ENCODE results near the gene VSTM2L. TPM values are rescaled to one million over a fixed set of nuclear protein-coding genes. Genes with fewer than 3 reads are reported as not detected.
"Not testable (repeated sequence)": the region's sequence is repeated elsewhere in the genome, so short reads cannot be mapped to it uniquely, and the experiment has no call there.

Gene VSTM2L
- polyA plus RNA-seq, 3 donors = 0.78 to 0.90 (median 0.82) TPM

DNA sequence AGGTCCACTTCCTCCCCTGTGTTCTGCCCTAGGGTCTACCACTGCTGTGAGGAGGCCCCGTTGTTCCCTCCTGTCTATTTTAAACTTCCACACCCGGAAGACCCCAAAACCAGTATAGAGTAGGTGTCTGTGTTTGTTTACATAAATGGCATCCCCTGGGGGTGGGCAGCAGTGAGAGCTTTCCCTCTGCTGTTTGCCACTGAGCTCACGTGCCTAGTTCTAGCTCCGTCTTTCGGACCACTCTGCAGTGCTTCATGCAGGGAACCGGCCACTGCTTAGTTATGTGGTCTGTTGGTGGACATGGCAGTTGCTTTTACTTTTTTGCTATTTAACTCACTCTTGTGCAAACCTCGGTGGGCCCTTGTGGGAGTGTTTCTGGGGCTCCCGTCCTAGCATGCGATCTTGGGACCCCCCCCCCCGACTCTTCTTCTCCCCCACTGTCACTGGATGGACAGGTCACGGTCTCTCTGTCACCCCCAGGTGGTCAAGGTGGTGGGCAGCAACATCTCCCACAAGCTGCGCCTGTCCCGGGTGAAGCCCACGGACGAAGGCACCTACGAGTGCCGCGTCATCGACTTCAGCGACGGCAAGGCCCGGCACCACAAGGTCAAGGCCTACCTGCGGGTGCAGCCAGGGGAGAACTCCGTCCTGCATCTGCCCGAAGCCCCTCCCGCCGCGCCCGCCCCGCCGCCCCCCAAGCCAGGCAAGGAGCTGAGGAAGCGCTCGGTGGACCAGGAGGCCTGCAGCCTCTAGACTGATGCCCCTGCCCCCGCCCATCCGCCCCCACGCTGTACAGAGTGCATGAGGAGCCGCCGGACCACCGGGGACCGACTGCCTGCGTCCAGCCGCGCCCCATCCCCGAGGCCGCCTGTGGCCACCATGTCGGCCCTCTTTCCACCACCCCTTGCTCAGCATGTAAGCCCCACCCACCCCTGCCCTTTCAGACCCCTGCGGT is 40.9 kb downstream of the VSTM2L start:
- H3K27ac ChIP-seq (ENCODE audit: low read depth, low read length) = no peak overlapping the region
- WGBS, 3 donors = 86 to 90% (median 89%) methylated on average over 39 to 47 of the region's 47 CpGs

DNA sequence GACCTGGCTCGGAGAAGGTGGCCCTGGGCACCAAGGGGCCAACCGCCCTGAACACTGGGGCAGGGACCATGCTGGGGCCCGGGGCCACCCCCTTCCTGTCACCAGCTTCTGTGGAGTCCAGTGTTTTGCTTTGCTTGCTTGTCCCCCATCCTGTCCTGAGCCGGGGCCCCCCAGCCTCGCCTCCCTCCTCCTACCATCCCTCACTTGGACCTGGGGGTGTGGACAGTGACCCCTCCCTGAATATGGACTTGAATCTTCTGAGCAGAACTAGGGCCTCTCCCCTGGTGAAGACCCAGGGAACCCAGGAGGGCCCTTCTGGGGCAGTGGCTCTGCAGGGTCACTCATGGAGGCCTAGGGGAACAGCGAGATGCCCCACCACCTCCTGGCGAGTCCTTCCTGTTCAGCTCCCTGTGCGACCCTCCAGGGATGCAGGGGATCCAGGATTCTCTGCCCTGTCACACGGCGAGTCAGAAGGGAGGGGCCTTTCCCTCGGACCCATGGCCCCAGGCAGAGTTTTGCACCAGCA is 41.6 kb downstream of the VSTM2L start:
- no peak overlapping the region for H3K27ac ChIP-seq (ENCODE audit: low read depth, low read length)

DNA sequence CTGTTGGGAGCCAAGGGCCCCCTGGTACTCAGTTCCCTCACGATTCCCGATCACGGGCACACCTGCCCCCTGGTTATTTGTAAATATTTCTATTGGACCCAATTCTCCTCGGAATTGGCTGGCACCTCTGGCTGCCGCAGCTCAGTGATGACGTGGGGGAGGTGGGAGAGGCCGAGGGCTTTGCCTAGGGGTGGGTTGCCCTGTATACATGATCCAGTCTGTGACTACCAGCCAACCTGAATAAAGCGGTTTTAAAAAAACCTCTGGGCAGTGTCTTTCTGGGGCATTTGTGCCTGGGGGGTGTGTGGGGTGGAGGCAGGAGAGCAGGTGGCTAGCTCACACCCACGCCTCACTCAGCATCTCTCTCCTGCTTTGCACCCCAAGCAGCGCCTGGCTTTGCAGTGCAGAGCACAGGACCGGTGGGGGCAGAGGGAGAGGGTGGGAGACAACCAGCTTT is 42.2 kb downstream of the VSTM2L start:
- H3K27ac ChIP-seq (ENCODE audit: low read depth, low read length) = no peak overlapping the region
- WGBS, 3 donors = 22 to 66% (median 66%) methylated on average over 11 of the region's 11 CpGs

More for the DNA sequence above, 41.6 kb downstream of the VSTM2L start:
- WGBS, 3 donors = 69 to 77% (median 73%) methylated on average over 11 of the region's 11 CpGs

DNA sequence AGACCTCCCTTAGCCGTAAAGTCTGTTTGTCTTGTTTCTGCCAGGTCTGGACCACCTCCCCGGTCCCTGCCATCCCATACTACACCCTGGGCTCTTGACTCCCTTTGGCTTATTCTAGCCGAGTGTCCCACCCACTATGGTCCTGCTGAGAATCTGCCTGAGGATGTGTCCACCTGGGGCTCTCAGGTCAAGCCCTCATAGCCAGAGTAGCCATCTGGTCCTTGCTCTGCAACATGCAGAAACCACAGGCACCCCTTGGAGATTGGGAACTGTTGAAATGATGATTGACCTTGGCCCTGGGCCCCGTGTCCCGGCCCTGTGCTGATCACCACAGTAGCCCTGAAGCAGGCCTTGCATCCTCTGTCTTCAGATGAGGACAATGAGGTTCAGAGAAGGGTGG is 44.0 kb downstream of the VSTM2L start:
- WGBS, 3 donors = 89% methylated on average over 5 of the region's 5 CpGs
- no peak overlapping the region for H3K27ac ChIP-seq (ENCODE audit: low read depth, low read length)

DNA sequence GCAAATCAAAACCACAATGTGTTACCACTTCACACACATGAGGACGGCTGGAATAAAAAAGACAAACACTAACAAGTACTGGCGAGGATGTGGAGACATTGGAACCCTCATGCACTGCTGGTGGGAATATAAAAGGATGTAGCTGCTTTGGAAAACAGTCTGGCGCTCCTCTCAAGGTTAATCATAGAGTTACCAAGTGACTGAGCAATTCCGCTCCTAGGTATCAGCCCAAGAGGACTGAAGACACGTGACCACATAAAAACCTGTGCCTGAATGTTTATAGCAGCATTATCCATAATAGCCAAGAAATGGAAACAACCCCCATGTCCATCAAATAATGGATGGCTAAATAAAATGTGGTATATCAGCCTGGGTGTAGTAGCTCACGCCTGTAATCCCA is 45.0 kb downstream of the VSTM2L start:
- WGBS, 3 donors = 90 to 91% (median 90%) methylated on average over 6 of the region's 6 CpGs
- no peak overlapping the region for H3K27ac ChIP-seq (ENCODE audit: low read depth, low read length)

DNA sequence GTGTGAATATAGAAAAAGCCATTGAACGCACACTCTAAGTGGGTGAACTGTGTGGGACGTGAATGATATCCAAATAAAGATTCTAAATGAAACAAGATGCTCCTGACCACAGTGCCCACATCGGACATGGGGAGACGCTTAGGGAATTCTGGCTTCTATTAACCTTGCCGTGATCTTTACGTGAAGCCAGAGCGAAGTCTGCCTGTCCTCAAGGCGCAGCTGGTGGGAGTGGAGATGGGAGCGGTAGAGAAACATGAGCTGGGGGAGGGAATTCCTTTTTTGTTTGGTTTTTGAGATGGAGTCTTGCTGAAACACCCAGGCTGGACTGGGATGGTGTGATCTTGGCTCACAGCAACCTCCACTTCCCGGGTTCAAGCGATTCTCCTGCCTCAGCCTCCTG is 46.0 kb downstream of the VSTM2L start:
- H3K27ac ChIP-seq (ENCODE audit: low read depth, low read length) = no peak overlapping the region
- 90 to 92% (median 91%) methylated on average over 11 of the region's 11 CpGs for WGBS, 3 donors

DNA sequence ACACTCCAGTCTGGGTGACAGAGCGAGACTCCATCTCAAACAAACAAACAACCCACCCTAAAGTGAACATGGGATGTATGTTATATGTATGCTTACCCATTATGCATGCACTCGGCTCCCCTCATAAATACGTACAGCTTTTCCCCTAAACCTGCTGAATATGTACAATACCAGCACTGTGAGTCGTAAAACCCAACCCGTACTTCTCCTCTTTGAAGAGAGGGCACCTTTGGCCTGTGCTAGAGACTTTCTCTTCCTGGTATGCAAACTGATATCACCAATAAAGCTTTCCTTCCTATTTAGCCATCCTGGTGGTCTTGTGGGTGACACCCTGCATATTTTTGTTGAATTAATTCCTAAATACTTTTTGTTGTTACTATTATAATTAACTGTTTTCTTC is 51.3 kb downstream of the VSTM2L start:
- no peak overlapping the region for H3K27ac ChIP-seq (ENCODE audit: low read depth, low read length)
- 80 to 89% (median 86%) methylated on average over 5 of the region's 5 CpGs for WGBS, 3 donors

DNA sequence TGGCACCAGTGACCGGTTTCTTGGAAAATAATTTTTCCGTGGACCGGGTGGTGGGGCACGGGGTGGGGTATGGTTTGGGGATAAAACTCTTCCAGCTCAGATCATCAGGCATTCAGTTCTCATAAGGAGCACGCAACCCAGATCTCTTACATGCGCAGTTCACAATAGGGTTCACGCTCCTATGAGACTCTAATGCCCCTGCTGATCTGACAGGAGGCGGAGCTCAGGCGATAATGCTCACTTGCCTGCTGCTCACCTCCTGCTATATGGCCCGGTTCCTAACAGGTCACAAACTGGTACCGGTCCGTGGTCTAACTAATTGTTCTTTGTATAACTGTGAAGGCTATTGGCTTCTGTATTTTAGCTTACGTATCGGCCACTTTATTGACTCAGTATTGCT is 51.7 kb downstream of the VSTM2L start:
- 65 to 84% (median 81%) methylated on average over 14 of the region's 14 CpGs for WGBS, 3 donors
- no peak overlapping the region for H3K27ac ChIP-seq (ENCODE audit: low read depth, low read length)

DNA sequence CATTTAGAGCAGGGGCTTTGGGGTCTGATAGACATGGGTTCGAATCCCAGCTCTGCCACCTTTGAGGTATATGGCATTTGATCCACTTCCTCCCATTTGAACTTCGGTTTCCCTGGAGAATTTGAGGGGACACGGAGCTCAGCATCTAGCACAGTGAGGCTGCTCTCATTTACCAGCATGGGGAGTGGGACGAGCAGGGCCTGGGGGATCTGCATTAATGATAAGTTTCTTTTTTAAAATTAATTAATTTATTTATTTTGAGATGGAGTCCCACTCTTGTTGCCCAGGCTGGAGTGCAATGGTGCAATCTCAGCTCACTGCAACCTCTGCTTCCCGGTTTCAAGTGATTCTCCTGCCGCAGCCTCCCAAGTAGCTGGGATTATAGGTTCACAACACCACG is 52.6 kb downstream of the VSTM2L start:
- 84 to 92% (median 87%) methylated on average over 7 of the region's 7 CpGs for WGBS, 3 donors
- no peak overlapping the region for H3K27ac ChIP-seq (ENCODE audit: low read depth, low read length)

DNA sequence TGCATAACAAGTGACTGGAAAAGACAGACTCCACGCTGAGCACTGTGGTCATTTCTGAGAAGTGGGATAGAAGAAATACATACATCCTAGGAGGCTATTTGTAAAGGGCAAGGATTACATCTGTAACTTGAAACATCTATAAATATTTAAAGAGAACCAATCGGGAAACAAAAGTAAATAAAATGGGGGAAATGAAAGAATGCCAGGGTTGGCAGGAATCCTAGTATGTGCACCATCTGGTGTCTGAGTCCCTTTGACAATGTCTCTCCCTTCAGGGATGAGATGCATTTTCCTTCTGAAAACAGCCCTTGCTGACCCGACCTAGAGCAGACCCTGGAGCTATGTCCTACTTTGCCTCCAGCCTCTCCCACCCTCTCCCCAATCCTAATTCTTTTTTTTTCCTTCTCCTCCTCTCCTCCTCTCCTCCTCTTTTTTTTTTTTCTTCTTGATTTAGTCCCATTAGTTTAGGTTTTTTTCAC is 53.2 kb downstream of the VSTM2L start:
- H3K27ac ChIP-seq (ENCODE audit: low read depth, low read length) = no peak overlapping the region
- 24 to 54% (median 39%) methylated on average over 3 of the region's 3 CpGs for WGBS, 3 donors

DNA sequence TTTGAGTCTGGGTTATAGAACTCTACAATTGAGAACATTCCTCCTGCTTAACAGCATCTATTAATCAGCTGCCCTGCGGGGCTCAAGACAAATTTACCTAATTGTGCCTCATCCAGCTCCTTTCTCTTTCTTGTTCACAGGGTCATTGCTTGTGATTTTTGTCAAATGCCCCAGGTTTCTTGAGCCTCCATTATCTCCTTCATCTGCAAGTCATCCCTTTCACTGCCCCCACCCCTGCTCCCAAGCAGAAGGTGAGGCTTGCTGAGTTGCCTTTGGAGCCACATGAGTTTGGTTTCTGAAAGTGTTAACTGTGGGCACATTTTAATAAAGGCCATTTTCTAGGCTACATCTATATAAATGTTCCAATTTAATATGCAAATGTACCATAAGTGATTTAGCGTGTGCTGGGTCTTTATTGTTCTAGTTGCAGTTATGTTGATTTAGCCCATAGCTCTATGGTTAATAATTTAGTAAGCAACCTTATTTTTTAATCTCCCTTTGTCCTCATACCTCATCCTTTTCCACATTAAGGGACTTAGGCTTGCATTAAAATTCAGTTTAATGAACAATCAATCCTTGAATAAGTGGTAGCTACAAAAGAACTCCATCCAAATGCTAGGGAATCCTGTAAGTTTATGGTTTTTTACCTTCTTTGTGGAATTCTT is 56.1 kb downstream of the VSTM2L start:
- WGBS, 3 donors = 82 to 83% (median 82%) methylated on average over 2 of the region's 2 CpGs
- no peak overlapping the region for H3K27ac ChIP-seq (ENCODE audit: low read depth, low read length)

DNA sequence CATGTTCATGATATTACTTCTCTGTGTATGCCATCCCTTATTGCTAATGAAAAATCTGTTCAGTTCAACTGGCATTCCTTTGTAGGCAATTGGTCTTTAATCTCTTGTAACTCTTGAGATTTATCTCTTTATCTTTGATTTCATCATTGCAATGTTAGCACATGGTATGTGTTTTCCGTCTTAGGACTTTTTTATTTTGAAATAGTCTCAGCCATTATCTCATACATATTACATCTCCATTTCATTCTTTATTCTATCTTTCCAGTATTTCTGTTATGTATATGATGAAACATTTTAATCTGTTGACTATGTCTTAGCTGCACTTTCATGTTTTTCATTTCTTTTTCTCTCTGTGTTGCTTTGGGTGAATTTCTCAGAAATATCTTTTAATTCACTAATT is 58.1 kb downstream of the VSTM2L start:
- WGBS, 3 donors = 68 to 73% (median 73%) methylated on average over 1 of the region's 1 CpG

DNA sequence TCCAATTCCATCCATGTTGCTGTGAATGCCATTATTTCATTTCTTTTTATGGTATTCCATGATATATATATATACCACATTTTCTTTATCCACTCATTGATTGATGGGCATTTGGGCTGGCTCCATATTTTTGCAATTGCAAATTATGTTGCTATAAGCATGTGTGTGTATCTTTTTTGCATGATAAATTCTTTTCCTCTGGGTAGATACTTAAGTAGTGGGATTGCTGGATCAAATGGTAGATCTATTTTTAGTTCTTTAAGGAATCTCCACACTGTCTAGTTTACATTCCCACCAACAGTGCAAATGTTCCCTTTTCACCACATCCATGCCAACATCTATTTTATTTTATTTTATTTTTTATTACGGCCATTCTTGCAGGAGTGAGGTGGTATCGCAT is 60.6 kb downstream of the VSTM2L start:
- WGBS, 3 donors = 96 to 100% (median 97%) methylated on average over 2 of the region's 2 CpGs
- not testable (repeated sequence) for H3K27ac ChIP-seq (ENCODE audit: low read depth, low read length)

More for the DNA sequence above, 58.1 kb downstream of the VSTM2L start:
- no peak overlapping the region for H3K27ac ChIP-seq (ENCODE audit: low read depth, low read length)

DNA sequence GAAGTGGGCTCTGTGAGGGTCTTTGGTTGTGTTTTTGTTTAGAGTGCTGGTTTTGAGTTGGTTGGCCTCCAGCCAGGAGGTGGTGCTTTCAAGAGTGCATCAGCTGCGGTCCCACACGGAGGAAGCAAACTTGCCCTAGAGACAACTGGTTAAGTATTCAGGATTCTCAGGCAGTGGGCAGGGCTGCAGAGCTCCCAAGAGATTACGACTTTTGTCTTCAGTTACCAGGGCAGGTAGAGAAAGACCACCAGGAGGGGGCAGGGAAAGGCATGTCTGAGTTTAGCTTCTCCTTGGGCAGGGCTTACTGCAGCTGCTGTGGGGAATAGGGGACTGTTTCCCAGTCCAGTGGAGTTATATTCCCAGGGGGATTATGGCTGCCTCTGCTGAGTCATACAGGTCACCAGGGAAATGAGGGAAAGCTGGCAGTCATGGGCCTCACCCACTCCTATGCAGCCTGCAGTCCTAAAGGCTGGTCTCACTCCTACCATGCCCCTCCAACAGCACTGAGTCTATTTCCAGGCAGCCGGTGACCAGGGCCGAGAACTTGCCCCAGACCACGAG is 66.0 kb downstream of the VSTM2L start:
- 76 to 81% (median 78%) methylated on average over 6 of the region's 6 CpGs for WGBS, 3 donors
- H3K27ac ChIP-seq (ENCODE audit: low read depth, low read length) = no peak overlapping the region

DNA sequence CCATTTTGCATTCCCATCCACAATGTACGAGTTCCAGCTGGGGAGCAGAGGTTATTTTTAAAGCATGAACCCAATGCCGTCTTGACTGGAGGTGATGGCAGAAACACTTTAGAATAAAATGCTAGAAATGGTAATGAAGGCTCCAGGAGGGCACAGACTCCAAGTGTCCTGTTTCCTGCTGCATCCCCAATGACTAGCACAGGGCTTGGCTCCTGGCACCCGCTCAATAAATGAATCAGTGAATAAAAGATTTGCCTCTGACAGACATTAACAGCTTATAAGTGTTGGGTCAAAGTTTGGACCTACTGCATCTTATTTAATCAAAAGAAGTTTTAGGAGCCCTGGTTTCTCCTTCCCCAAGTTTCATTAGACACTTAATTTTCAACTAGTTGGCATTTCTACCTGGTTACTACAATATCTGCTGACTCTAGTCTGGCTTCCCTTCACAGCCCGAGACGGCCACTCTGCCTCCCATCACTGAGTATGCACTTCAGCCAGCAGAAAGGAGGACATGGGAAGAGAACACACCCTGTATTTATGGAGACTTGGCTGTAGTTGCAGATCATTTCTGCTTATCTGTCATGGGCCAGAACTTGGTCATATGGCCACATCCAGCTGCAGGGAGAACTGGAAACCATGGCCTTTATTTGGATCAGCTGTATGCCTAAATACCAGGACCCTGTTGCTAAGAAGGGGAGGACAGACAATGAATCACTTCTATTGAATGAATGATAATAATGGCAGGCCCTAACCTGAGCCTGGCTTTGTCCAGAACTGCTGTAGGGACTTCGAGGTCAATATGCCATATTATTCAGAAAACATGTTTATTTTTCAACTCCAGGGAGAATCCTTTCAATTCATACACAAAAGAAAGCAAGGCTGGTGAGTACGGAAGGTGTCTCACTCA is 67.3 kb downstream of the VSTM2L start:
- WGBS, 3 donors = 76 to 82% (median 79%) methylated on average over 7 of the region's 7 CpGs
- H3K27ac ChIP-seq (ENCODE audit: low read depth, low read length) = no peak overlapping the region

DNA sequence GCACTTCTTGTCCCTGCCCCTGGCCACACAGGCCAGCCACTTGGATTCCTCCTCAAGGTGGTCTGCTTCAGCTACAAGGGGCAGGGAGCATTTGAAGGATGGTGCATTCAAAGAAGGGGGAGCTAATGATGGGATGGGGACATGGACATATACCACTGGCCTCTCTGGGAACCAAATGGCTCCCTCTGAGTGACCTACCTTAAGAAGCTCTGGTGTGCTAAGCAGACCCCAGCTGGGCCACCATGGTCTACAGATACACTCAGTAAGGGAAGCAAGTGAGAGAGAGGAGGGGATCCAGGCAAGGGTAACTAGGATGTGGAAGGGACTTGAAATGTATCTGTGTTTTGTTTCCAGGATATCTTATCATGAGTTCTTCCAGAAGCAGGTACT is 67.9 kb downstream of the VSTM2L start:
- H3K27ac ChIP-seq (ENCODE audit: low read depth, low read length) = no peak overlapping the region

DNA sequence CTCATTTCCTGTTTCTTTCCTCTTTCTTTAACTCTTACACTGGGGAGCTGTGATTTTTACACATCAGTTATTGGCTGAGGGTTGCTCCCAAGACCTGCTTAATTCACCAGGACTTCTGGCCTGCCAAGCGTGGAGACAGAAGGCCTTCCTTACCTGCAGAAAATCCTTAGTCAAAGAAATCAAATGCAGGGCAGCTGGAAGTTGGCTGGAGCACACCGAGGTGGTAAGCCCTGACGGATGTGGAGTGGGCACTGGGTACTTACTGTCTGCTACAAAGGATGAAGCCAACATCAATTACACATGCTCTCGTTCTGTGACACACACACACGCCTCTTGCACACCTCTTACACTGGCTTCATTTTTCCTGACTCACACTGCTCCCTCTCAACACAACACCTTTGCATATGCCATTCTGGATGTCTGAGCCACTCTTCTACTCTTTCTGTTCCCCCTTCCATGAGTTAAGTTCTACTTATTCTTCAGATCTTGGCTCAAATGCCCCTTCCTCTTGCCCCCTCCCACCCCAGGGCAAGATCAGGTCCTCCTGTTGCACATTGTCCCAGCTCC is 68.7 kb downstream of the VSTM2L start:
- H3K27ac ChIP-seq (ENCODE audit: low read depth, low read length) = no peak overlapping the region
- 93 to 99% (median 94%) methylated on average over 5 of the region's 5 CpGs for WGBS, 3 donors
